ENCODE measurements around the gene RAPGEF3. TPM values are rescaled to one million over a fixed set of nuclear protein-coding genes. Genes with fewer than 3 reads are reported as not detected.

RAPGEF3 gene
- total and polyA plus RNA-seq, 9 of the 15 experiments (the other 6 are each of a cell fraction or from before 2014, with no cell fraction given): 0.03 to 0.78 (median 0.37) TPM; not detected in 1

- Histone ChIP-seq H3K9ac (ENCODE audit: insufficient read depth in 1 of 2, low read depth in 2 of 2, low read length in 2 of 2) (peak overlapping the region in 1 of 2 experiments; percentile 59; a peak in 1 of 4 replicates), H3K4me2 (ENCODE audit: insufficient read depth, low read length) (no peak overlapping the region), H3K9me3 (replicated peaks; ENCODE audit: control insufficient read depth, insufficient read depth, low read depth, low read length) (no peaks in the 10 kb centered on the region), H3K27me3 (ENCODE audit: control insufficient read depth in 2 of 2, insufficient read depth in 2 of 2, low read length in 2 of 2) (no peaks in the 10 kb centered on the region), H2AFZ (ENCODE audit: low read depth, low read length) (no peak overlapping the region), H3K27ac (ENCODE audit: extremely low read depth, low read depth, low read length) (peak overlapping the region; percentile 10; the same call in 1 of the 3 replicates), H3K36me3 (ENCODE audit: control insufficient read depth, insufficient read depth, low read length) (peaks cover 89% of the 10 kb centered on the region; the same call in 2 of the 3 replicates), H3K4me1 (replicated peaks in 1 of 2; ENCODE audit: control insufficient read depth in 2 of 2, insufficient read depth in 2 of 2, low read length in 2 of 2) (peaks cover 5 to 51% of the 10 kb centered on the region in 2 experiments), H3K79me2 (ENCODE audit: control insufficient read depth, insufficient read depth, low read length) (peaks cover 84% of the 10 kb centered on the region), H3K4me3 (no peak overlapping the region), H4K20me1 (replicated peaks; ENCODE audit: control insufficient read depth, insufficient read depth, low read length) (peaks cover 7% of the 10 kb centered on the region; the same call in 1 of the 2 replicates), H3K9me1 (ENCODE audit: control insufficient read depth, insufficient read depth, low read length) (peaks cover 5% of the 10 kb centered on the region)
- ChIA-PET CTCF (ENCODE audit: low intra/inter-chr PET ratio) (no interaction called here), POLR2A (interaction anchor here (0.6 to 0.9 kb wide), 3 partner anchors 9 to 32 kb away, joined by 3 to 4 read pairs (median 3); no protein-coding TSS in a partner anchor)
- in situ Hi-C loops (cut with MboI): no loop called here
- DNase-seq (ENCODE audit: extremely low read depth in 1 of 4, low spot score in 3 of 4) (no peak), FAIRE-seq (no peak), ATAC-seq (peak; percentile 24; the same call in 1 of the 3 replicates)
- 58% methylated on average over 5 of the region's 5 CpGs for WGBS (ENCODE audit: insufficient coverage, low coverage, missing lambda C conversion rate)
- TF ChIP-seq OTX1 (CRISPR knock-in tag; IDR thresholded peaks at IDR 0.05): no peak
- TF ChIP-seq ZNF77 (CRISPR knock-in tag; IDR thresholded peaks at IDR 0.05): no peak
- no peak for TF ChIP-seq BRF2 (IDR thresholded peaks at IDR 0.05; ENCODE audit: borderline replicate concordance, insufficient read depth, insufficient read length)
- TF ChIP-seq ZNF584 (CRISPR knock-in tag; IDR thresholded peaks at IDR 0.05; ENCODE audit: low read depth): no peak
- TF ChIP-seq MAFF (IDR thresholded peaks at IDR 0.05; ENCODE audit: low read length): no peak
- TF ChIP-seq, protein P1, sequence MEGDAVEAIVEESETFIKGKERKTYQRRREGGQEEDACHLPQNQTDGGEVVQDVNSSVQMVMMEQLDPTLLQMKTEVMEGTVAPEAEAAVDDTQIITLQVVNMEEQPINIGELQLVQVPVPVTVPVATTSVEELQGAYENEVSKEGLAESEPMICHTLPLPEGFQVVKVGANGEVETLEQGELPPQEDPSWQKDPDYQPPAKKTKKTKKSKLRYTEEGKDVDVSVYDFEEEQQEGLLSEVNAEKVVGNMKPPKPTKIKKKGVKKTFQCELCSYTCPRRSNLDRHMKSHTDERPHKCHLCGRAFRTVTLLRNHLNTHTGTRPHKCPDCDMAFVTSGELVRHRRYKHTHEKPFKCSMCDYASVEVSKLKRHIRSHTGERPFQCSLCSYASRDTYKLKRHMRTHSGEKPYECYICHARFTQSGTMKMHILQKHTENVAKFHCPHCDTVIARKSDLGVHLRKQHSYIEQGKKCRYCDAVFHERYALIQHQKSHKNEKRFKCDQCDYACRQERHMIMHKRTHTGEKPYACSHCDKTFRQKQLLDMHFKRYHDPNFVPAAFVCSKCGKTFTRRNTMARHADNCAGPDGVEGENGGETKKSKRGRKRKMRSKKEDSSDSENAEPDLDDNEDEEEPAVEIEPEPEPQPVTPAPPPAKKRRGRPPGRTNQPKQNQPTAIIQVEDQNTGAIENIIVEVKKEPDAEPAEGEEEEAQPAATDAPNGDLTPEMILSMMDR (IDR thresholded peaks at IDR 0.05 in 2 of 3, conservative IDR thresholded peaks at IDR 0.05 in 1 of 3; ENCODE audit: insufficient read depth in 2 of 3, low read depth in 1 of 3, low read length in 3 of 3): peak; percentile 29 to 51 (median 31)
- peak; percentile 36; the same call in 1 of the 2 replicates for TF ChIP-seq ZBTB7A (IDR thresholded peaks at IDR 0.05; ENCODE audit: borderline replicate concordance, control insufficient read depth, low read depth, low read length)
- TF ChIP-seq ZNF586 (CRISPR knock-in tag; conservative IDR thresholded peaks at IDR 0.05): no peak
- TF ChIP-seq ZKSCAN8 (CRISPR knock-in tag; IDR thresholded peaks at IDR 0.05): no peak
- no peak for TF ChIP-seq DDX20 (tag; IDR thresholded peaks at IDR 0.05; ENCODE audit: low read depth)
- TF ChIP-seq VEZF1 (CRISPR knock-in tag; IDR thresholded peaks at IDR 0.05): peak; percentile 50; the same call in 1 of the 2 replicates
- BruUV-seq (replicated peaks): no TSS peak
- intact Hi-C loops (cut with micrococcal nuclease): no loop called here
These were observed 43.6 kb upstream of the RAPGEF3 start for GRCh38 chr12:47802312-47802711.
